NCI-H2107 treated with DMSO at 0.1 percent for 48 hours (cell line): ENCODE data around the gene SLIT1.
"Not testable (repeated sequence)": the region's sequence is repeated elsewhere in the genome, so short reads cannot be mapped to it uniquely, and the experiment has no call there.

Source experiments
- DNase-seq: peaks from one replicate; lab custom pipeline; 2025; ENCODE audit not compliant: unreplicated experiment; lab: John Stamatoyannopoulos, UW

SLIT1 gene

GRCh38 chr10:97087296-97087695, 98.5 kb downstream of the SLIT1 start:
- no peak for DNase-seq

GRCh38 chr10:97086530-97086929, 99.2 kb downstream of the SLIT1 start:
- DNase-seq = no peak

GRCh38 chr10:97083228-97083829, 102.4 kb downstream of the SLIT1 start:
- DNase-seq = no peak

GRCh38 chr10:97082575-97082974, 103.2 kb downstream of the SLIT1 start:
- DNase-seq = not testable (repeated sequence)

- DNase-seq = no peak
Observed at GRCh38 chr10:97081621-97082235, 104.0 kb downstream of the SLIT1 start.

GRCh38 chr10:97080051-97080776, 105.5 kb downstream of the SLIT1 start:
- no peak for DNase-seq

GRCh38 chr10:97079448-97079847, 106.3 kb downstream of the SLIT1 start:
- DNase-seq = no peak

- DNase-seq = no peak
Observed at GRCh38 chr10:97078938-97079445, 106.8 kb downstream of the SLIT1 start.

GRCh38 chr10:97078261-97078937, 107.4 kb downstream of the SLIT1 start:
- no peak for DNase-seq

GRCh38 chr10:97076781-97077180, 109.0 kb downstream of the SLIT1 start:
- no peak for DNase-seq

- no peak for DNase-seq
Observed at GRCh38 chr10:97075961-97076525, 109.7 kb downstream of the SLIT1 start.

- DNase-seq = no peak
Observed at GRCh38 chr10:97075421-97075820, 110.3 kb downstream of the SLIT1 start.

GRCh38 chr10:97074256-97075145, 111.3 kb downstream of the SLIT1 start:
- no peak for DNase-seq

- peak; percentile 28 for DNase-seq
Observed at GRCh38 chr10:97072851-97073665, 112.7 kb downstream of the SLIT1 start.

GRCh38 chr10:97071496-97071895, 114.3 kb downstream of the SLIT1 start:
- no peak for DNase-seq

GRCh38 chr10:97069576-97070362, 116.0 kb downstream of the SLIT1 start:
- no peak for DNase-seq

GRCh38 chr10:97069026-97069425, 116.7 kb downstream of the SLIT1 start:
- no peak for DNase-seq

- DNase-seq = no peak
Observed at GRCh38 chr10:97067716-97068391, 117.9 kb downstream of the SLIT1 start.
